Measurements from ENCODE around the gene TMEM244.

- no peak for TF ChIP-seq CTCF (IDR thresholded peaks at IDR 0.05)
- TF ChIP-seq POLR2AphosphoS5 (IDR thresholded peaks at IDR 0.05) = no peak
- no peak for TF ChIP-seq POLR2A (IDR thresholded peaks at IDR 0.05)
Measured at GRCh38 chr6:129901910-129902309, 40.8 kb upstream of the TMEM244 start.

Data from prostate gland (tissue), 2 donors.